Prostate gland (tissue), 2 donors: ENCODE measurements around the gene TSC22D2. TPM values are rescaled to one million over a fixed set of nuclear protein-coding genes. Genes with fewer than 3 reads are reported as not detected.
"Not testable (repeated sequence)": the region's sequence is repeated elsewhere in the genome, so short reads cannot be mapped to it uniquely, and the experiment has no call there.

Experiments used
- DNase-seq: peaks from one replicate; pipeline ENCODE4 v3.0.0-alpha.2; 2019; ENCODE audit warnings: low spot score
- H3K27ac ChIP-seq, 2 donors: fragments of 200-600 bp; sonication (generic); 2 replicates each; pipeline ENCODE4 v1.5.1; 2017 to 2019
- H3K27me3 ChIP-seq: fragments of 200-600 bp; sonication (generic); replicated peaks from 2 replicates; pipeline ENCODE4 v1.5.1; 2019; ENCODE audit not compliant: insufficient read depth
- H3K36me3 ChIP-seq, 2 donors: fragments of 200-600 bp; sonication (generic); 1 replicate in 1 of 2; 2 replicates in 1 of 2; pipeline versions ENCODE4 v1.5.1 to v1.8.1; 2017 to 2019
- H3K4me1 ChIP-seq: fragments of 200-600 bp; sonication (generic); replicated peaks from 2 replicates; pipeline ENCODE4 v1.5.1; 2019
- H3K4me3 ChIP-seq, 2 donors: fragments of 200-600 bp; sonication (generic); 2 replicates each; pipeline ENCODE4 v1.5.1; 2017 to 2019
- H3K9me3 ChIP-seq: fragments of 200-600 bp; sonication (generic); 2 replicates; pipeline ENCODE4 v1.5.1; 2017
- CTCF ChIP-seq, 4 experiments: fragments of 200-600 bp in 2 of 4; fragments of 450-650 bp in 2 of 4; sonication (generic) in 2 of 4; IDR thresholded peaks; 1 replicate in 3 of 4; 2 replicates in 1 of 4; pipeline ENCODE4 v1.5.1; 2016 to 2019; ENCODE audit warnings: antibody characterized with exemption in 4 of 4, mild to moderate bottlenecking in 2 of 4, moderate library complexity in 2 of 4
- POLR2A ChIP-seq: fragments of 450-650 bp; IDR thresholded peaks from one replicate; pipeline ENCODE4 v1.6.1; 2016; ENCODE audit warnings: antibody characterized with exemption, mild to moderate bottlenecking
- POLR2AphosphoS5 ChIP-seq: sonication (generic); formaldehyde crosslinking; IDR thresholded peaks from one replicate; pipeline ENCODE4 v1.6.1; 2017; ENCODE audit warnings: antibody characterized with exemption
- WGBS: methylation state at CpG from one replicate; pipeline ENCODE4 v1.1.5; 2018; 5-methylcytosine and 5-hydroxymethylcytosine counted together
- intact Hi-C: fragments of 100-400 bp; cut with DNase I; formaldehyde crosslinking; loops from one replicate; pipeline ENCODE4 v1.14.2; 2022
- total RNA-seq, 2 donors: library from RNA; depleted of rRNA; stranded (reverse); fragments of >200 nt; gene quantifications; one replicate each; pipeline ENCODE4 v1.1.0, GENCODE V29; 2016

TSC22D2 gene
- total RNA-seq, 2 donors from 2014 or later, result 9.6 to 29.2 TPM

DNA sequence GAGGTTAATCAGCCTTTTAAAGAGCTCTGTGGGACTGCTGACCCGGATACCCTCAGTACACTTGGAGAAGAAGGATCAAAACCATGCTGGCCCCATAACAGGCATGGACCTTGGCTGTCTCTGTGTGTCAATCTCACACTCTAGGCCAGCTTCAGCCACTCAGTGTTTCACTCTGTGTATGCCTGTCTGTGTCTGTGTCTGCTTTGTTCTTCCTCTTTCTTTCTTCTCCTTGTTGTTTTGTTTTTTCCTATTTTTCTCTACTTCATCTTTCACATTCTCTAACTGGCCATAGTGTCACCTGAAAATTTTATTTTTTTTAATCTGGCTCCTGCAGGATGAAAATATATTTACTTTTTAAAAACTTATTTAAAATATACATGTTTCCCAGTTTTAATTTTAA is 87.1 kb downstream of the TSC22D2 start:
- TF ChIP-seq CTCF (IDR thresholded peaks at IDR 0.05) (no peak), POLR2A (no peak), POLR2AphosphoS5 (no peak)
- no peak for DNase-seq
- 90% methylated on average over 1 of the region's 1 CpG for WGBS
- H3K4me1 ChIP-seq, result no peaks in the 10 kb centered on the region
- no peaks in the 10 kb centered on the region for H3K36me3 ChIP-seq
- H3K9me3 ChIP-seq, result no peaks in the 10 kb centered on the region
- H3K27me3 ChIP-seq, result no peaks in the 10 kb centered on the region
- H3K27ac ChIP-seq, result no peak overlapping the region
- no peak overlapping the region for H3K4me3 ChIP-seq
- intact Hi-C loops, result loop anchor here (2.0 to 10.0 kb wide), 4 partner anchors 84 to 530 kb away; no protein-coding TSS in a partner anchor

DNA sequence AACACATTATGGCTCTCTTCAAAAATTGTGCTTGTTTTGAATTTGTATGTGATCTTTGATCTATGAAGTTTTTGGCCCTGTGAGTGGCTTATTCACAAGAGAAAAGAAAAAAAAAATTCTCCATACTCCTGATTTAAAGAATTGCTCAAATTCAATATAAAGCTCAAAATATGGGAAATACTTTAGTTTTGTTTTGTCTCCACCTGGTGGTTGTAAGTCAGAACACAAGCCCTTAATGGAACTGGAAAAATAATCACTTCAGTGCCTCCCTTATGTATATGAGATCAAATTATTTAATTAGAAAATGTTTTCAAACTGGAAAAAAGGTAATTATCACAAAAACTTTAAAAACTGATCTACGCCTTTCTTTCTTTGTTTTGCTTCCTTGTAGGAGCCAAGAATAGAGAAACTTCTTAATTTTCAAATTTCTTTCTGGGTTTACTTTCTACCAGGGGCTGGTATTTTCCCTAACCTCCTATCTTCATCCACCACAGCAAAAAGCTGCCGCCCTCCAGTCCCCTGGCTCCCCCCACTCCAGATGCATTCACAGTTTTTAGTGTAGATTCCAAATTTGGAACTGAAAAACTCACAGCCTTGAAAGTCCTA is 87.6 kb downstream of the TSC22D2 start:
- no peak for TF ChIP-seq POLR2A
- peak; percentile 37 to 93 (median 88) for TF ChIP-seq CTCF (IDR thresholded peaks at IDR 0.05)
- WGBS, result 1% methylated on average over 2 of the region's 2 CpGs
- no peak for DNase-seq
- no peaks in the 10 kb centered on the region for H3K27me3 ChIP-seq
- H3K9me3 ChIP-seq, result no peaks in the 10 kb centered on the region
- H3K27ac ChIP-seq, result no peak overlapping the region
- no peaks in the 10 kb centered on the region for H3K36me3 ChIP-seq
- H3K4me1 ChIP-seq, result no peaks in the 10 kb centered on the region
- H3K4me3 ChIP-seq, result no peak overlapping the region
- intact Hi-C loops, result loop anchor here (2.0 to 10.0 kb wide), 4 partner anchors 85 to 531 kb away; no protein-coding TSS in a partner anchor

DNA sequence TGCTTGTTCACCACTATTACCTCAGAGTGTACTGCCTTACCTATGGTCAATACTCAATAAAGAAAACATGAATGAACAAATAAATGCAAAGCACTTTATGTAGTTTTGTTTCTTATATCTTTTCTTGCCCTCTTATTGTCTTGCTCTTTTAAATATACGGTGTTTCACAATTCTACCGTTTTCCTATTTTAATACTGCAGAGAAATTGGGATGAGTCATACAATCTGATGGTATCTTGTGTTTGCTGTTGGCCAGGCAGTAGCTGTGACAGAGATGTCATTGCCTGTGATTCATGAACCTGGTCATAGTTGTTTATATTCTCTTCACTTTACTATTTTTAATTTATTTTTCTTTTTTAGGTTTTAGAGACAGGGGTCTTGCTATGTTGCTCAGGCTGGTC is 89.9 kb downstream of the TSC22D2 start:
- 21% methylated on average over 2 of the region's 2 CpGs for WGBS
- Histone ChIP-seq H3K4me3 (no peak overlapping the region), H3K27me3 (no peaks in the 10 kb centered on the region), H3K36me3 (no peaks in the 10 kb centered on the region), H3K9me3 (no peaks in the 10 kb centered on the region), H3K4me1 (no peaks in the 10 kb centered on the region), H3K27ac (no peak overlapping the region)
- intact Hi-C loops, result loop anchor here (5.0 to 10.0 kb wide), 3 partner anchors 211 to 533 kb away; no protein-coding TSS in a partner anchor
- TF ChIP-seq POLR2AphosphoS5 (no peak), POLR2A (no peak), CTCF (IDR thresholded peaks at IDR 0.05) (no peak)
- no peak for DNase-seq

DNA sequence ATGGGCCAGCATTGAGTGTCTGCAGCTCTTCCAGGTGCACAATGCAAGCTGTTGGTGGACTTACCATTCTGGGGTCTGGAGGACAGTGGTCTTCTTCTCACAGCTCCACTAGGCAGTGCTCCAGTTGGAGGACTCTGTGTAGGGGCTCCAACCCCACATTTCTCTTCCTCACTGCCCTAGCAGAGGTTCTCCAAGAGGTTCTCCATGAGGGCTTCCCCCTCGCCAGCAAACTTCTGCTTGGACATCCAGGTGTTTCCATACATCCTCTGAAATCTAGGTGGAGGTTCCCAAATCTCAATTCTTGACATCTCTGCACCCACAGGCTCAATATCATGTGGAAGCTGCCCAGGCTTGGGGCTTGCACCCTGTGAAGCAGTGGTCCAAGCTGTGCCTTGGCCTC is 92.9 kb downstream of the TSC22D2 start:
- not testable (repeated sequence) for DNase-seq

GRCh38 chr3:150503402-150504099 is 95.5 kb downstream of the TSC22D2 start:
- 89% methylated on average over 5 of the region's 5 CpGs for WGBS
- H3K27ac ChIP-seq, result no peak overlapping the region
- no peaks in the 10 kb centered on the region for H3K4me1 ChIP-seq
- TF ChIP-seq POLR2A (no peak), CTCF (IDR thresholded peaks at IDR 0.05) (no peak), POLR2AphosphoS5 (no peak)
- no peaks in the 10 kb centered on the region for H3K9me3 ChIP-seq
- no peaks in the 10 kb centered on the region for H3K27me3 ChIP-seq
- DNase-seq, result no peak
- H3K4me3 ChIP-seq, result no peak overlapping the region
- intact Hi-C loops, result no loop called here
- no peaks in the 10 kb centered on the region for H3K36me3 ChIP-seq

More for the DNA sequence above, 92.9 kb downstream of the TSC22D2 start:
- H3K36me3 ChIP-seq, H3K4me1 ChIP-seq, H3K4me3 ChIP-seq, H3K27ac ChIP-seq, intact Hi-C loops, H3K9me3 ChIP-seq, H3K27me3 ChIP-seq: not testable (repeated sequence)
- WGBS, result 94% methylated on average over 1 of the region's 1 CpG
